ENCODE measurements around the gene DDIT3.

- TF ChIP-seq CTCF (conservative IDR thresholded peaks at IDR 0.05) (no peak), EZH2 (IDR thresholded peaks at IDR 0.05; ENCODE audit: low read depth) (no peak)
These were observed 3.6 kb downstream of the DDIT3 start for GRCh38 chr12:57516617-57517153.
